Stimulated activated CD4-positive, alpha-beta T cell treated with anti-CD3 and anti-CD28 coated beads, Interleukin-2, amount 100 ng/mL, for 48 hours (primary cell): Measurements from ENCODE around the gene KRT86.
"Not testable (repeated sequence)": the region's sequence is repeated elsewhere in the genome, so short reads cannot be mapped to it uniquely, and the experiment has no call there.

ENCODE experiments used
- DNase-seq, 2 donors: peaks; one replicate each; pipeline ENCODE4 v3.0.0-alpha.2; 2020

Gene KRT86

GRCh38 chr12:52239767-52240166 is 34.7 kb upstream of the KRT86 start:
- no peak for DNase-seq

- not testable (repeated sequence) for DNase-seq
Observed at GRCh38 chr12:52240247-52240646, 34.2 kb upstream of the KRT86 start.

GRCh38 chr12:52241205-52241842 is 33.1 kb upstream of the KRT86 start:
- DNase-seq: no peak

GRCh38 chr12:52242442-52243258 is 31.8 kb upstream of the KRT86 start:
- DNase-seq: no peak

GRCh38 chr12:52243259-52243855 is 31.1 kb upstream of the KRT86 start:
- DNase-seq: no peak

GRCh38 chr12:52243856-52244614 is 30.4 kb upstream of the KRT86 start:
- peak; percentile 50 to 60 for DNase-seq

GRCh38 chr12:52244615-52244994 is 29.8 kb upstream of the KRT86 start:
- no peak for DNase-seq

- DNase-seq: no peak
Observed at GRCh38 chr12:52245259-52245961, 29.0 kb upstream of the KRT86 start.

- DNase-seq: no peak
Observed at GRCh38 chr12:52245962-52246569, 28.4 kb upstream of the KRT86 start.

GRCh38 chr12:52246720-52247621 is 27.5 kb upstream of the KRT86 start:
- DNase-seq: no peak

- no peak for DNase-seq
Observed at GRCh38 chr12:52247622-52248540, 26.6 kb upstream of the KRT86 start.

GRCh38 chr12:52248541-52249461 is 25.6 kb upstream of the KRT86 start:
- no peak for DNase-seq

GRCh38 chr12:52249511-52250047 is 24.9 kb upstream of the KRT86 start:
- DNase-seq: no peak

GRCh38 chr12:52250048-52250990 is 24.1 kb upstream of the KRT86 start:
- DNase-seq: no peak

GRCh38 chr12:52251367-52252051 is 22.9 kb upstream of the KRT86 start:
- no peak for DNase-seq

GRCh38 chr12:52252175-52252615 is 22.2 kb upstream of the KRT86 start:
- not testable (repeated sequence) for DNase-seq
